HAP-1 (cell line): ENCODE measurements around the gene BROX.
"Not testable (repeated sequence)": the region's sequence is repeated elsewhere in the genome, so short reads cannot be mapped to it uniquely, and the experiment has no call there.

Source experiments
- DNase-seq, 2 experiments: peaks; one replicate each; pipeline ENCODE4 v3.0.0-alpha.2; 2016 to 2020; ENCODE audit warnings: low spot score in 2 of 2
- H3K27me3 ChIP-seq: fragments of 250-450 bp; sonication (Bioruptor Pico); 2 replicates; pipeline ENCODE4 v1.5.1; 2020; ENCODE audit warnings: low read depth, mild to moderate bottlenecking, moderate library complexity
- H3K36me3 ChIP-seq: fragments of 250-450 bp; sonication (Bioruptor Pico); replicated peaks from 2 replicates; pipeline ENCODE4 v1.5.1; 2020; ENCODE audit warnings: mild to moderate bottlenecking
- H3K4me1 ChIP-seq: fragments of 250-450 bp; sonication (Bioruptor Pico); 2 replicates; pipeline ENCODE4 v1.5.1; 2020; ENCODE audit warnings: mild to moderate bottlenecking
- H3K4me3 ChIP-seq: fragments of 250-450 bp; sonication (Bioruptor Pico); 2 replicates; pipeline ENCODE4 v1.5.1; 2020; ENCODE audit warnings: mild to moderate bottlenecking, moderate library complexity
- H3K9me3 ChIP-seq: fragments of 250-450 bp; sonication (Bioruptor Pico); 2 replicates; pipeline ENCODE4 v1.5.1; 2020; ENCODE audit warnings: mild to moderate bottlenecking, moderate library complexity
- in situ Hi-C: fragments of 300-500 bp; cut with MboI; formaldehyde crosslinking; loops from 3 replicates; pipeline ENCODE4 v1.14.3; 2020; ENCODE audit warnings: low sequenced_read_pairs, inconsistent platforms, mixed read lengths

The BROX gene

GRCh38 chr1:222712253-222713090 is at the start of gene BROX, which contains the start of gene AIDA:
TSS of gene BROX (plus strand) at chr1:222712564. CDS start at chr1:222715700, 3,136 bp downstream.
TSS of gene AIDA (minus strand) at chr1:222712491. CDS start at chr1:222712317, 174 bp downstream.
- Histone ChIP-seq H3K27me3 (no peaks in the 10 kb centered on the region), H3K9me3 (no peaks in the 10 kb centered on the region), H3K36me3 (peaks cover 10% of the 10 kb centered on the region), H3K4me1 (peaks cover 13% of the 10 kb centered on the region), H3K4me3 (peak within 1 kb of the TSS; percentile 85)
- peak; percentile 79 to 95 for DNase-seq
- in situ Hi-C loops: loop anchor here (10.0 kb wide), 1 partner anchor 68 kb away; no protein-coding TSS in a partner anchor

GRCh38 chr1:222663431-222663934 is 48.9 kb upstream of the BROX start:
- Histone ChIP-seq H3K9me3 (no peaks in the 10 kb centered on the region), H3K36me3 (peaks cover 81% of the 10 kb centered on the region), H3K4me3 (no peak overlapping the region), H3K27me3 (no peaks in the 10 kb centered on the region), H3K4me1 (no peaks in the 10 kb centered on the region)
- in situ Hi-C loops: no loop called here
- no peak for DNase-seq

- peaks cover 66% of the 10 kb centered on the region for H3K36me3 ChIP-seq
- no peaks in the 10 kb centered on the region for H3K9me3 ChIP-seq
- no peaks in the 10 kb centered on the region for H3K27me3 ChIP-seq
- in situ Hi-C loops: no loop called here
- no peak for DNase-seq
- no peaks in the 10 kb centered on the region for H3K4me1 ChIP-seq
- no peak overlapping the region for H3K4me3 ChIP-seq
Observed at GRCh38 chr1:222665964-222666363, 46.4 kb upstream of the BROX start.

DNA sequence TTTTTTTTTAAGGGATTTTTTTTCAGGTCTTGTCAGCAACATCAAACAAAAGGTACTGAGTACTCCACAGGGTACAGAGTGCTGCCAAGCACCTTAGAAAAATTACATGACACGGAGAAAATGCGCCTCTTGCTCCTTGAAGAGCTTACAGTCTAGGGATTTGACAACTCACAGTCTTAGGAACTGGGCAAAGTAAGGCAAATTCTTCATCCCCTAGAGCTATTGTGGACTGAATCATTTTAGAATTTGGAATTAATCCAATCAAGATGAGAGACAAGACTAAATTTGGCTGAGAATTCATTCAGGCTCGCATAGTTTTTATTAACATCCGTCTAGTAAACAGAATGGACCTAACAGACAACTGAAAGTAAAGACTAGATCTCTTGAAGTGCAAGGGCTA is 44.2 kb upstream of the BROX start:
- DNase-seq, H3K4me1 ChIP-seq, H3K4me3 ChIP-seq, H3K27me3 ChIP-seq, in situ Hi-C loops, H3K9me3 ChIP-seq: not testable (repeated sequence)
- H3K36me3 ChIP-seq: peaks cover 58% of the 10 kb centered on the region

DNA sequence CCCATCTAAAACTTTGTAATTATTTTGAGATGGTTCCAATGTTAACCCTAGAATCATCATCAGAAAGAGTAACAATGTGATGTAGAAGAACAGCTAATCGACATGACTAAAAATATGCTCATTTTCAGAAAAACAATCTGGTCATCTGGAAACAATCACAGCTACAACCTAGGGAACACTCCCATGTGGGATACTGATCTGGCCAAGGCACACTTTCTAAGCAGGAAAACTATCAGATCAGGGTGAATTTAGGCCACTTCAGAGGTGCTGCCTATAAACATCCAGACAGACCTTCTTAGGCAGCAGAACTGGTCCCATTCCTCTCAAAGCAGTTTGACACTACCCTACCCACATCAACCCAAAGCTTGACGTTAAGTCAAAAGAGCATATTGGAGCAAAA is 43.3 kb upstream of the BROX start:
- H3K4me3 ChIP-seq: not testable (repeated sequence)

GRCh38 chr1:222670110-222670509 is 42.3 kb upstream of the BROX start:
- no peaks in the 10 kb centered on the region for H3K27me3 ChIP-seq
- in situ Hi-C loops: no loop called here
- no peak for DNase-seq
- H3K4me1 ChIP-seq: no peaks in the 10 kb centered on the region
- H3K9me3 ChIP-seq: no peaks in the 10 kb centered on the region
- no peak overlapping the region for H3K4me3 ChIP-seq
- peaks cover 51% of the 10 kb centered on the region for H3K36me3 ChIP-seq

More for the DNA sequence above, 43.3 kb upstream of the BROX start:
- H3K9me3 ChIP-seq, H3K27me3 ChIP-seq, H3K4me1 ChIP-seq, DNase-seq, in situ Hi-C loops: not testable (repeated sequence)
- H3K36me3 ChIP-seq: peaks cover 52% of the 10 kb centered on the region

- Histone ChIP-seq H3K27me3 (no peaks in the 10 kb centered on the region), H3K4me3 (no peak overlapping the region), H3K36me3 (peaks cover 10% of the 10 kb centered on the region), H3K9me3 (no peaks in the 10 kb centered on the region), H3K4me1 (no peaks in the 10 kb centered on the region)
- in situ Hi-C loops: no loop called here
- DNase-seq: no peak
Observed at GRCh38 chr1:222680080-222680479, 32.3 kb upstream of the BROX start.

- in situ Hi-C loops: no loop called here
- no peaks in the 10 kb centered on the region for H3K27me3 ChIP-seq
- H3K36me3 ChIP-seq: peaks cover 15% of the 10 kb centered on the region
- DNase-seq: no peak
- no peak overlapping the region for H3K4me3 ChIP-seq
- peaks cover 3% of the 10 kb centered on the region for H3K4me1 ChIP-seq
- H3K9me3 ChIP-seq: no peaks in the 10 kb centered on the region
Observed at GRCh38 chr1:222691016-222691415, 21.3 kb upstream of the BROX start.

- Histone ChIP-seq H3K36me3 (peaks cover 4% of the 10 kb centered on the region), H3K4me3 (no peak overlapping the region), H3K27me3 (no peaks in the 10 kb centered on the region), H3K4me1 (peaks cover 3% of the 10 kb centered on the region), H3K9me3 (no peaks in the 10 kb centered on the region)
- in situ Hi-C loops: no loop called here
- DNase-seq: no peak
Observed at GRCh38 chr1:222694927-222695326, 17.4 kb upstream of the BROX start.

- in situ Hi-C loops: no loop called here
- H3K9me3 ChIP-seq: no peaks in the 10 kb centered on the region
- H3K4me3 ChIP-seq: no peak overlapping the region
- peaks cover 14% of the 10 kb centered on the region for H3K36me3 ChIP-seq
- peaks cover 3% of the 10 kb centered on the region for H3K4me1 ChIP-seq
- no peak for DNase-seq
- no peaks in the 10 kb centered on the region for H3K27me3 ChIP-seq
Observed at GRCh38 chr1:222696741-222697140, 15.6 kb upstream of the BROX start.

DNA sequence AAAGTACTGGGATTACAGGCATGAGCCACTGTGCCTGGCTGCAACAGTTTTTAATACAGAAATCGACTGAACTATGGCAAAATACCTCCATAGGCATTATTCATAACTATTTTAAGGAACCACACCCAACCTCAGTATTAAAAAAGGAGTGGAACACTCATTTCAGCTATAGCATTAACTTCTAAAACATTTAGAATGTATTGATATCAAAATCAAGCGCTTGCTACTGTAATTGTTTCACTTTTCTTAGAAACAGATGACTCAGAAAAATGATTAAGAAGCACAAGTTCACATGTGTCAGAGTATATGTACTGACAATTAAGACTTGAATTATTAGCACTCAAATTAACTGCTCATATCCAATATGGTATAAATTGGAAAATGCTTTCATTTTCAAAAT is 15.2 kb upstream of the BROX start:
- Histone ChIP-seq H3K9me3 (no peaks in the 10 kb centered on the region), H3K27me3 (no peaks in the 10 kb centered on the region), H3K4me1 (peaks cover 4% of the 10 kb centered on the region), H3K36me3 (peaks cover 17% of the 10 kb centered on the region), H3K4me3 (no peak overlapping the region)
- no peak for DNase-seq
- in situ Hi-C loops: no loop called here

DNA sequence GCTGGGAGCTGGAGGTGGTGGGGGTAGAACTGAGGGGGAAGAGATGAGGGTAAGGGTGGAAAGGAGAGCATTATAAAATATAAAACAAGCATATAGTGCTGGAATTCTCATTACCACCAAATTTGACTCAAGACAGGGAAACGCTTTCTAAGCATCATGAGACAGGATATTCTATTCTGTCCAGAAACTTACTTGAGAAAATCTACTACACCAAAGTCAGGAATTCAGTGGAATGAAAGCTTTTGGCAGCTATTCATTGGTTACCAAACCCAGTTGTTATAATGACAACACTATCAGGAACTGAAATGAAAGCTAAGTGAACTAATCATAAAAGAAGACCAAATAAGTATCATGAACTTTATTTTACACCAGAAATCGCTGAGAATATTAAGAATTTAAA is 14.5 kb upstream of the BROX start:
- H3K4me1 ChIP-seq: peaks cover 7% of the 10 kb centered on the region
- peaks cover 23% of the 10 kb centered on the region for H3K36me3 ChIP-seq
- no peak for DNase-seq
- H3K4me3 ChIP-seq: no peak overlapping the region
- in situ Hi-C loops: no loop called here
- H3K9me3 ChIP-seq: no peaks in the 10 kb centered on the region
- no peaks in the 10 kb centered on the region for H3K27me3 ChIP-seq

DNA sequence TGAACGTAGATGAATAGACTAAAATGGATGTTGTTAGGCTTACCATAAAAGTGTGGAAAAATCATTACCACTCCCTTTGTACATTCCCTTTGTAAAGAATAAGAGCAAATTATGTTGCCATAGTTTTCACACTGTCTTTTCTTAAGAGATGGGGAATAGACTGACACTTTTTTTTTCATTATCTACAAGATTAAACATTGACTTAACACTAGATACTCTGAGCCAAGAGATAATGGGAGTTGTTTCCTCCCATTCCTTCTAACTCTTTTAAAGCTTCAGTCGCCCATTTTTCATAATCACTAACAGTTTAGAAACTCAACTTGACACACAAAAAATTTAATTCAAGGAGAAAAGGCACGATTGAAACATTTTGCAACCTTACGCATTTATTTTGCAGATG is 10.2 kb upstream of the BROX start:
- Histone ChIP-seq H3K4me1 (peaks cover 13% of the 10 kb centered on the region), H3K27me3 (no peaks in the 10 kb centered on the region), H3K9me3 (peaks cover 2% of the 10 kb centered on the region; the same call in 1 of the 2 replicates), H3K36me3 (peaks cover 19% of the 10 kb centered on the region), H3K4me3 (no peak overlapping the region)
- DNase-seq: no peak
- in situ Hi-C loops: no loop called here

- Histone ChIP-seq H3K36me3 (peaks cover 23% of the 10 kb centered on the region), H3K27me3 (no peaks in the 10 kb centered on the region), H3K4me1 (peaks cover 13% of the 10 kb centered on the region), H3K9me3 (peaks cover 2% of the 10 kb centered on the region; the same call in 1 of the 2 replicates), H3K4me3 (no peak overlapping the region)
- in situ Hi-C loops: no loop called here
- DNase-seq: no peak
Observed at GRCh38 chr1:222704260-222704659, 8.1 kb upstream of the BROX start.
